Activated naive CD4-positive, alpha-beta T cell treated with anti-CD3 and anti-CD28 coated beads, Interleukin-2, amount 10 ng/mL, durations not matched to agents 7 days and 5 days (primary cell): ENCODE measurements around the gene UCK1.
"Not testable (repeated sequence)": the region's sequence is repeated elsewhere in the genome, so short reads cannot be mapped to it uniquely, and the experiment has no call there.

Source experiments
- CTCF ChIA-PET: fragments of 350-600 bp; sonication (Branson Sonifier 250); formaldehyde crosslinking; loops from one replicate; lab custom pipeline; 2021; ENCODE audit warnings: antibody characterized with exemption; lab: Charles Lee
- DNase-seq: peaks from one replicate; pipeline ENCODE4 v3.0.0-alpha.2; 2020
- H3K27ac Mint-ChIP-seq: one replicate; pipeline ENCODE4 v1.8.0; 2021; ENCODE audit warnings: mild to moderate bottlenecking, moderate library complexity, mixed read lengths
- H3K27me3 Mint-ChIP-seq: one replicate; pipeline ENCODE4 v1.8.0; 2021; ENCODE audit warnings: mild to moderate bottlenecking, mixed read lengths
- H3K36me3 Mint-ChIP-seq: one replicate; pipeline ENCODE4 v1.8.0; 2021; ENCODE audit warnings: mixed read lengths
- H3K4me1 Mint-ChIP-seq: one replicate; pipeline ENCODE4 v1.8.0; 2021; ENCODE audit warnings: mixed read lengths
- H3K4me3 Mint-ChIP-seq: one replicate; pipeline ENCODE4 v1.8.0; 2021; ENCODE audit warnings: mild to moderate bottlenecking, moderate library complexity, mixed read lengths
- H3K9me3 Mint-ChIP-seq: one replicate; pipeline ENCODE4 v1.8.0; 2021; ENCODE audit warnings: mixed read lengths

UCK1 gene

DNA sequence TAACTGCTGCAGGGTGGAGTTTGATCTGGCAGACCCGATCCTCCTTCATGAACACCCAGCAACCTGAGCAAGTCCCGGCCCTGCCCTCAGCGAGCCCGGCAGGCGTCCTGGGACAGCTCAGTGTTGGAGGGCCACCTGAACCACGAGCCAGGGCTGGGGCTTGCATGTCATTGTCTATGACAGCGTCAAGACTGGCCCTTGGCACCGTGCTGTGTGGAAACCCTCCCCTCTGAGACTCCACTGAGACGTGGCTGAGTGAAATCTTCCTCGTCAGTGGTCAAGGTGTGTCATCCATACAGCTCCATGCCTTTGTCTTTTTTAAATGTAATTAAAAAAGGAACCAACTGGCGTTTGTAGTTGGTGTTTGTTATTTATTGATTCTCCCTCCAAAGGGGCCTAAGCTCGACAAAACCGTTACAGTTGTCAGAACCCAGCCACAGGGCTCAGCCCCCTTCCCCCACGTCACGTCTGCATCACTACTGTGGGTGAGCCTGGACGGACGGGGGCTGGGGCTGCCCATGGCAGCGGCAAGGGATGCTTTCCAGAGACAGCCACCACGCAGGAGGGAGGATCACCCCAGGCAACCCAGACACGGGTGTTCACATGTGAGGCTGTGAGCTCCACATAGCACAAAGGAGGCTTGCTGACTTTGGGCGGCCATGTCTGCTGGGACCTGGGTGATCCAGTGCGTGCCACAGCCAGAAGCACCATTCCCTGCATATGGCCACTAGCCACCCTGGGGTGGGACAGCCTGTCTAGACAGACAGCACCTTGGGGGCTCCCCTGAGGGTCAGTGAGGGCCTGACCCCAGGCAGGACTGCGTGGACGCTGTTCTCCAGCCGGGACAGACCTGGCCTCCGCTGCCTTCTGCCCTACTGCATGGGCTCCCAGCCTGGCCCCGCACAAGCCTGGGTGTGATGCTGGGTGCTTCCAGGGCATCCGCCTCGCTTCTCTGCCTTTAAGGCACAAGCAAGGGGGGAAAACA is 7.3 kb downstream of the UCK1 start:
- H3K27me3 Mint-ChIP-seq, result no peaks in the 10 kb centered on the region
- peaks cover 8% of the 10 kb centered on the region for H3K4me1 Mint-ChIP-seq
- no peak overlapping the region for H3K4me3 Mint-ChIP-seq
- no peak overlapping the region for H3K27ac Mint-ChIP-seq
- H3K9me3 Mint-ChIP-seq, result no peaks in the 10 kb centered on the region
- DNase-seq, result no peak
- peaks cover 63% of the 10 kb centered on the region for H3K36me3 Mint-ChIP-seq
- CTCF ChIA-PET, result no interaction called here

GRCh38 chr9:131523086-131523388 is 8.0 kb downstream of the UCK1 start:
- CTCF ChIA-PET, result no interaction called here
- Mint-ChIP-seq H3K36me3 (peaks cover 63% of the 10 kb centered on the region), H3K4me1 (peaks cover under 1% of the 10 kb centered on the region), H3K4me3 (no peak overlapping the region), H3K27ac (no peak overlapping the region), H3K9me3 (no peaks in the 10 kb centered on the region), H3K27me3 (no peaks in the 10 kb centered on the region)
- no peak for DNase-seq

DNA sequence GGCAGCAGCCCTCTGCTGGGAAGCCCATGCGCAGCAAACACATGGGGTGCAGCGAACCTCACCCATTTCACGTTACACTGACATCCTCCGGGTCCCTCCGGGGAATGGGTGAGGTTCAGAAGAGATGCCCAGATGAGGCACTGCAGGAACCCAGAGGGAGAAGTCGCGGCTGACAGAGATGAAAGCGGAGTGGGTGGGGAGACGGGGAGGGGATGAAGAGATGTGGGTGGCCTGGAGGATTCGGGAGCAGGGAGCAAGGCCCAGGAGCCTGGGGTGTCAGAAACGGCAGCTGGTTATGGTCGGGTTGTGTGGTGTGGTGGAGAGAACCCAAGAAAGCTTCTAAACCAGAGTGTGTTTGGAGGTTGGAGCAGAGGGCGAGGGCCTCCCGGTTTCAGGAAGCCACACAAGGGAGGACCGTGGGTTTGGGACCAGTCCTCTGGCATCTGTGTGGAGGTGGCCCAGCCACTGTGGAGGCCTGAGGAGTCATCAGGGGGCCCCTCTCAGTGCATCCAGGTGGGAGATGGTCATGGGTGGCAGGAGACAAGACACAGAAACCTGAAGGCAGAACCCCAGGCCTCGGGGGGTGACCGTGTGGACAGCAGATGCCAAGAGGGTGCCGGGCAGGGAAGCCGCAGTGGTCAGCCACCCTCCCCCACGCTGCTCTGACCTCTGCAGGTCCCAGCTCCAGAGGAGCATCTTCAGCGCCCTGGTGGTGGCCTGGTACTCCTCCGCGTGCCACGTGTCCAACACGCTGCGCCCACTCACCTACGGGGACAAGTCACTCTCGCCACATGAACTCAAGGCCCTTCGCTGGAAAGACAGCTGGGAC is 8.6 kb downstream of the UCK1 start:
- CTCF ChIA-PET, result no interaction called here
- H3K9me3 Mint-ChIP-seq, result no peaks in the 10 kb centered on the region
- no peaks in the 10 kb centered on the region for H3K27me3 Mint-ChIP-seq
- DNase-seq, result no peak
- peaks cover 69% of the 10 kb centered on the region for H3K36me3 Mint-ChIP-seq
- no peak overlapping the region for H3K27ac Mint-ChIP-seq
- no peaks in the 10 kb centered on the region for H3K4me1 Mint-ChIP-seq
- H3K4me3 Mint-ChIP-seq, result no peak overlapping the region

DNA sequence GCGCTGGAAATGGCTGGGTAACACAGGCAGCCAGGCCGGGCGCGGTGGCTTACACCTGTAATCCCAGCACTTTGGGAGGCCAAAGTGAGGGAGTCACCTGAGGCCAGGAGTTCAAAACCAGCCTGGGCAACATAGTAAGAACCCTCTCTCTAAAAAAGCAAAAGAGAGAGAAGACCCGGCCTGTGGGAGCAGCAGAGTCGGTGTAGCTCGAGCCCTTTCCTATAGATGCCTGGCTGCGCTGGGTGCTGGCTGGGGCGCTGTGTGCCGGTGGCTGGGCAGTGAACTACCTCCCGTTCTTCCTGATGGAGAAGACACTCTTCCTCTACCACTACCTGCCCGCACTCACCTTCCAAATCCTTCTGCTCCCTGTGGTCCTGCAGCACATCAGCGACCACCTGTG is 9.2 kb downstream of the UCK1 start:
- Mint-ChIP-seq H3K36me3 (peaks cover 66% of the 10 kb centered on the region), H3K27me3 (no peaks in the 10 kb centered on the region), H3K4me3 (no peak overlapping the region), H3K9me3 (no peaks in the 10 kb centered on the region), H3K27ac (no peak overlapping the region), H3K4me1 (no peaks in the 10 kb centered on the region)
- DNase-seq, result no peak
- CTCF ChIA-PET, result no interaction called here

DNA sequence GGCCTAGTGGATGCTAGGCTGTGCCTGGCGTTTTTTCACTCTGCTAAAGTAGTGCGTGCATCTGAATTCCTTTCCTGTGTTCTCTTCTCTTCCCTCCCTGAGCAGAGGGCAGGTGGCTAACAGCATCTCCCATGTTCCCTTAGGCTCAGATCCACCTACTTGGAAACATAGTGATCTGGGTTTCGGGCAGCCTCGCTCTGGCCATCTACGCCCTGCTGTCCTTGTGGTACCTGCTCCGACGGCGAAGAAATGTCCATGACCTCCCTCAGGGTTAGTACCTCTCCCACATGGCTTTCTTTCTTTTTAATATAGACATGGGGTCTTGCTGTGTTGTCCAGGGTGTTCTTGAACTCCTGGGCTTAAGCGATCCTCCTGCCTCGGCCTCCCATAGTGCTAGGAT is 9.9 kb downstream of the UCK1 start:
- DNase-seq, result no peak
- H3K9me3 Mint-ChIP-seq, result no peaks in the 10 kb centered on the region
- H3K36me3 Mint-ChIP-seq, result peaks cover 60% of the 10 kb centered on the region
- H3K4me1 Mint-ChIP-seq, result no peaks in the 10 kb centered on the region
- no peak overlapping the region for H3K27ac Mint-ChIP-seq
- H3K27me3 Mint-ChIP-seq, result no peaks in the 10 kb centered on the region
- CTCF ChIA-PET, result no interaction called here
- H3K4me3 Mint-ChIP-seq, result no peak overlapping the region

- no peaks in the 10 kb centered on the region for H3K9me3 Mint-ChIP-seq
- H3K4me1 Mint-ChIP-seq, result no peaks in the 10 kb centered on the region
- no peak overlapping the region for H3K27ac Mint-ChIP-seq
- H3K27me3 Mint-ChIP-seq, result no peaks in the 10 kb centered on the region
- DNase-seq, result no peak
- H3K4me3 Mint-ChIP-seq, result no peak overlapping the region
- CTCF ChIA-PET, result no interaction called here
- peaks cover 53% of the 10 kb centered on the region for H3K36me3 Mint-ChIP-seq
These were observed 10.6 kb downstream of the UCK1 start for GRCh38 chr9:131520503-131520902.

- no peak overlapping the region for H3K4me3 Mint-ChIP-seq
- CTCF ChIA-PET, result interaction anchor here (1.1 kb wide), 1 partner anchor 13 kb away, joined by 3 read pairs; no protein-coding TSS in a partner anchor
- H3K36me3 Mint-ChIP-seq, result peaks cover 51% of the 10 kb centered on the region
- H3K9me3 Mint-ChIP-seq, result no peaks in the 10 kb centered on the region
- no peaks in the 10 kb centered on the region for H3K27me3 Mint-ChIP-seq
- H3K4me1 Mint-ChIP-seq, result no peaks in the 10 kb centered on the region
- DNase-seq, result no peak
- no peak overlapping the region for H3K27ac Mint-ChIP-seq
These were observed 12.5 kb downstream of the UCK1 start for GRCh38 chr9:131518553-131518952.

GRCh38 chr9:131517761-131518190 is 13.3 kb downstream of the UCK1 start:
- no peaks in the 10 kb centered on the region for H3K9me3 Mint-ChIP-seq
- no peak overlapping the region for H3K4me3 Mint-ChIP-seq
- no peaks in the 10 kb centered on the region for H3K4me1 Mint-ChIP-seq
- no peaks in the 10 kb centered on the region for H3K27me3 Mint-ChIP-seq
- peak overlapping the region; percentile 7 for H3K27ac Mint-ChIP-seq
- CTCF ChIA-PET, result no interaction called here
- no peak for DNase-seq
- H3K36me3 Mint-ChIP-seq, result peaks cover 50% of the 10 kb centered on the region

DNA sequence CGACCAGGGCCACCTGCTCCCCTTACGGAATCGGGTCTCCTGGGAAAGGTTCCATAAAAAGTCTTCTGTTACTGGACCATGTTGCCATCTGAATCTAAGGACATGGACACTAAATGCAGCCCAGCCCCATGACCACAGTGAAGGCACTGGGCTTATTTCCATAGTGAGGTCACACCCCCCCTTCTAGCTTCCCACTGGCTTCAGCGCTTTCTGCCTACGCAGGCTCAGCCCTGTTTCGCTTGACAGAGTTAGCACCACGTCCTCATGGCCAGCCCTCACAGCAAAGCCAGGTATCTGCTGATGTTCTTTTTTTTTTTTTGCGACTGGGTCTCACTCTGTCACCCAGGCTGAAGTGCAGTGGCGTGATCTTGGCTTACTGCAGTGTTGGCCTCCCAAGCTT is 14.1 kb downstream of the UCK1 start:
- CTCF ChIA-PET, result no interaction called here
- DNase-seq, result no peak
- Mint-ChIP-seq H3K27ac (no peak overlapping the region), H3K9me3 (no peaks in the 10 kb centered on the region), H3K36me3 (peaks cover 47% of the 10 kb centered on the region), H3K4me1 (no peaks in the 10 kb centered on the region), H3K27me3 (no peaks in the 10 kb centered on the region), H3K4me3 (no peak overlapping the region)

GRCh38 chr9:131516100-131516499 is 15.0 kb downstream of the UCK1 start:
- CTCF ChIA-PET, result no interaction called here
- Mint-ChIP-seq H3K4me3 (no peak overlapping the region), H3K36me3 (peaks cover 50% of the 10 kb centered on the region), H3K27me3 (no peaks in the 10 kb centered on the region), H3K27ac (no peak overlapping the region), H3K9me3 (no peaks in the 10 kb centered on the region), H3K4me1 (no peaks in the 10 kb centered on the region)
- no peak for DNase-seq

DNA sequence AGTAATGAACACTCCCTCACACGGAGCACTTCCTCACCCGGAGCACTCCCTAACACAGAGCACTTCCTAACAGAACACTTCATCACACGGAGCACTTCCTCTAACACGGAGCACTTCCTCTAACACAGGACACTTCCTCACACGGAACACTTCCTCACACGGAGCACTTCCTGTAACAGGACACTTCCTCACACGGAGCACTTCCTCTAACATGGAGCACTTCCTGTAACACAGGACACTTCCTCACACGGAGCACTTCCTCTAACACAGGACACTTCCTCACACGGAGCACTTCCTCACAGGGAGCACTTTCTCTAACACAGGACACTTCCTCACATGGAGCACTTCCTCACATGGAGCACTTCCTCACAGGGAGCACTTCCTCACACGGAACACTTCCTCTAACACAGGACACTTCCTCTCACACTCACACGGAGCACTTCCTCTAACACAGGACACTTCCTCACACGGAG is 15.5 kb downstream of the UCK1 start:
- DNase-seq, H3K27ac Mint-ChIP-seq, CTCF ChIA-PET, H3K9me3 Mint-ChIP-seq, H3K4me1 Mint-ChIP-seq, H3K27me3 Mint-ChIP-seq, H3K4me3 Mint-ChIP-seq: not testable (repeated sequence)
- peaks cover 53% of the 10 kb centered on the region for H3K36me3 Mint-ChIP-seq

DNA sequence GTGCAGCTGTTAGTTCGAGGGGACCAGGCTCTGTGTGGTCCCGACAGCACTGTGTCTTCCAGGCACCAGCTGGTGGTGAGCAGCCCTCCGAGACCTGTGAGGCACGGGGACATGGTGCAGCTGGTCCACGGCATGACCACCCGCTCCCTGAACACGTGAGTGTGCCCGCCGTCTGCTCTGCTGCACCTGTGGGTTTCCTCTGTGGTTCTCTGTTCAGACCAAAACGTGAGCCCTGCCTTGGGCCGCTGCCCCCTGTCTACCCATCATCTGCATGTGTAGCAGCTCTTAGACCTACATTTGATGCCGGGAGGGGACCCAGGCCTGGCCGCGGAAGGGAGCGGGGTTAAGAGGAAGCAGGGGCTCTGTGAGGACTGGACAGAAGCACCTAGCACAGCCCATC is 17.9 kb downstream of the UCK1 start:
- no peak overlapping the region for H3K4me3 Mint-ChIP-seq
- DNase-seq, result no peak
- no peaks in the 10 kb centered on the region for H3K4me1 Mint-ChIP-seq
- H3K9me3 Mint-ChIP-seq, result no peaks in the 10 kb centered on the region
- CTCF ChIA-PET, result no interaction called here
- no peaks in the 10 kb centered on the region for H3K27me3 Mint-ChIP-seq
- H3K36me3 Mint-ChIP-seq, result peaks cover 44% of the 10 kb centered on the region
- H3K27ac Mint-ChIP-seq, result no peak overlapping the region

DNA sequence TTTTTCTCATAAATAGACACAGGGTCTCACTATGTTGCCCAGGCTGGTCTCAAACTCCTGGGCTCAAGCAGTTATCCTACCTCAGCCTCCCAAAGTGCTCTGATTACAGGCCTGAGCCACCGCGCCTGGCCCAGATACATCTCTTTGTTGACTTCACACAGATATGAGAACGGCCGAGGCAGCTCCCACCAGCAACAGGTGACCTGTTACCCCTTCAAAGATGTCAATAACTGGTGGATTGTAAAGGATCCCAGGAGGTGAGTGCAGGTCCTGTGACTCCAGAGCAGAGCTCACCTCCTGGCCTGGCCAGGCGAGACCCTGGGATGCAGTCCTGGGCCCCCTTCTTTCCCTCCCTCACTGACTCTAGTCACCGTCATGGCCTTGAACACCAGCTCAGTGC is 19.2 kb downstream of the UCK1 start:
- Mint-ChIP-seq H3K4me3 (no peak overlapping the region), H3K4me1 (no peaks in the 10 kb centered on the region), H3K36me3 (peaks cover 43% of the 10 kb centered on the region), H3K27ac (peak overlapping the region; percentile 68), H3K27me3 (no peaks in the 10 kb centered on the region), H3K9me3 (no peaks in the 10 kb centered on the region)
- DNase-seq, result no peak
- CTCF ChIA-PET, result interaction anchor here (0.6 to 1.3 kb wide), 2 partner anchors 162 to 464 kb away, joined by 3 read pairs; no protein-coding TSS in a partner anchor

GRCh38 chr9:131511416-131511815 is 19.6 kb downstream of the UCK1 start:
- DNase-seq, result no peak
- Mint-ChIP-seq H3K27ac (peak overlapping the region; percentile 68), H3K27me3 (no peaks in the 10 kb centered on the region), H3K4me1 (no peaks in the 10 kb centered on the region), H3K4me3 (no peak overlapping the region), H3K36me3 (peaks cover 45% of the 10 kb centered on the region), H3K9me3 (no peaks in the 10 kb centered on the region)
- CTCF ChIA-PET, result interaction anchor here (0.5 to 1.3 kb wide), 3 partner anchors 161 to 529 kb away, joined by 3 read pairs; no protein-coding TSS in a partner anchor
